HG03558 (cell line): ENCODE measurements around the gene PFKFB2.

Experiments
- ATAC-seq: cut with Tn5 transposase; IDR thresholded peaks from one replicate; pipeline ENCODE4 v1.9.1; 2021; ENCODE audit warnings: moderate number of reproducible peaks; ENCODE audit not compliant: unreplicated experiment; ENCODE audit errors: extremely low read depth

The PFKFB2 gene

GRCh38 chr1:207052911-207053769 lies at the start of gene PFKFB2:
Gene PFKFB2, plus strand, starts transcription at chr1:207053275. Its CDS starts 1,443 bp downstream, at chr1:207054718.
- peak; percentile 37 for ATAC-seq

- no peak for ATAC-seq
Observed at GRCh38 chr1:207004931-207005830, 47.9 kb upstream of the PFKFB2 start.

- ATAC-seq, result no peak
Observed at GRCh38 chr1:207006083-207006482, 47.0 kb upstream of the PFKFB2 start.

- no peak for ATAC-seq
Observed at GRCh38 chr1:207006914-207007313, 46.2 kb upstream of the PFKFB2 start.

- ATAC-seq, result no peak
Observed at GRCh38 chr1:207007352-207008033, 45.6 kb upstream of the PFKFB2 start.

- ATAC-seq, result no peak
Observed at GRCh38 chr1:207009182-207009850, 43.8 kb upstream of the PFKFB2 start.

- ATAC-seq, result no peak
Observed at GRCh38 chr1:207009945-207010344, 43.1 kb upstream of the PFKFB2 start.

GRCh38 chr1:207010726-207011125 lies 42.3 kb upstream of the PFKFB2 start:
- ATAC-seq, result no peak

- ATAC-seq, result no peak
Observed at GRCh38 chr1:207013321-207014085, 39.6 kb upstream of the PFKFB2 start.

- ATAC-seq, result no peak
Observed at GRCh38 chr1:207014728-207015127, 38.3 kb upstream of the PFKFB2 start.

GRCh38 chr1:207015791-207016190 lies 37.3 kb upstream of the PFKFB2 start:
- ATAC-seq, result no peak

- ATAC-seq, result no peak
Observed at GRCh38 chr1:207017615-207018559, 35.2 kb upstream of the PFKFB2 start.

GRCh38 chr1:207018707-207019106 lies 34.4 kb upstream of the PFKFB2 start:
- ATAC-seq, result no peak

- ATAC-seq, result no peak
Observed at GRCh38 chr1:207019161-207019560, 33.9 kb upstream of the PFKFB2 start.

GRCh38 chr1:207019661-207020060 lies 33.4 kb upstream of the PFKFB2 start:
- no peak for ATAC-seq

- no peak for ATAC-seq
Observed at GRCh38 chr1:207020065-207020708, 32.9 kb upstream of the PFKFB2 start.

GRCh38 chr1:207020709-207021107 lies 32.4 kb upstream of the PFKFB2 start:
- no peak for ATAC-seq
